A549 (cell line): ENCODE measurements around the gene MMGT1. TPM values are rescaled to one million over a fixed set of nuclear protein-coding genes. Genes with fewer than 3 reads are reported as not detected.
A peak's percentile ranks its signal among the peaks of the same experiment; 100 is the strongest.

Source experiments
- ATAC-seq, 2 experiments: fragments of 200-7000 bp in 1 of 2; fragments of >200 bp in 1 of 2; cut with Nextera tagmentation in 1 of 2; cut with Tn5 transposase in 1 of 2; 3 replicates each; pipeline versions ENCODE4 v1.8.0 to v1.9.1; 2018 to 2020; ENCODE audit warnings: mild to moderate bottlenecking in 1 of 2, moderate library complexity in 1 of 2
- CTCF ChIA-PET: fragments of 300-600 bp; sonication (Branson Sonifier 250); formaldehyde crosslinking; extraction: SDS; loops from one replicate; lab custom pipeline; 2021; ENCODE audit warnings: antibody characterized with exemption, inconsistent platforms; lab: Yijun Ruan, JAX
- POLR2A ChIA-PET: fragments of 350-600 bp; formaldehyde crosslinking; extraction: SDS; loops from one replicate; lab custom pipeline; 2021; ENCODE audit warnings: antibody characterized with exemption, inconsistent platforms; lab: Yijun Ruan, JAX
- DNase-seq, 2 experiments: peaks; one replicate each; pipeline versions ENCODE4 v3.0.0 to v3.0.0-alpha.2; 2011 to 2016; ENCODE audit warnings: low read depth in 1 of 2, low spot score in 1 of 2
- FAIRE-seq: peaks from 2 replicates; lab custom pipeline; 2011; peaks lifted over from hg19 to GRCh38; lab: Jason Lieb, UNC
- H3K27ac ChIP-seq, 2 experiments: fragments of >200 bp; sonication (Bioruptor Twin); formaldehyde crosslinking; 3 replicates each; pipeline ENCODE4 v1.5.1; 2016 to 2017
- H3K4me1 ChIP-seq: fragments of >200 bp; sonication (Bioruptor Twin); formaldehyde crosslinking; 3 replicates; pipeline ENCODE4 v1.6.1; 2016
- H3K4me2 ChIP-seq: fragments of >200 bp; sonication (Bioruptor Twin); formaldehyde crosslinking; 3 replicates; pipeline ENCODE4 v1.6.1; 2016
- H3K4me3 ChIP-seq: fragments of >200 bp; sonication (Bioruptor Twin); formaldehyde crosslinking; 3 replicates; pipeline ENCODE4 v1.5.1; 2016
- H3K9me3 ChIP-seq: fragments of >200 bp; sonication (Bioruptor Twin); formaldehyde crosslinking; 3 replicates; pipeline ENCODE4 v1.6.1; 2016
- BCL3 ChIP-seq: fragments of >200 bp; sonication (Bioruptor Twin); formaldehyde crosslinking; IDR thresholded peaks from 3 replicates; pipeline ENCODE4 v1.6.1; 2016
- CBX2 ChIP-seq: fragments of 200-600 bp; sonication (generic); IDR thresholded peaks from 2 replicates; pipeline ENCODE4 v1.6.1; 2016; ENCODE audit warnings: low read depth, mild to moderate bottlenecking, borderline replicate concordance
- CBX8 ChIP-seq: fragments of 200-600 bp; sonication (generic); IDR thresholded peaks from 2 replicates; pipeline ENCODE4 v1.6.1; 2016
- CEBPB ChIP-seq, 2 experiments: fragments of >200 bp in 1 of 2; sonication (Bioruptor Twin) in 1 of 2; formaldehyde crosslinking in 1 of 2; IDR thresholded peaks; 2 replicates each; pipeline ENCODE4 v1.6.1; 2012 to 2016
- EHMT2 ChIP-seq: fragments of 200-600 bp; sonication (generic); IDR thresholded peaks from 2 replicates; pipeline ENCODE4 v1.6.1; 2016; ENCODE audit warnings: antibody characterized with exemption, low read depth, mild to moderate bottlenecking, moderate library complexity
- ESRRA ChIP-seq: fragments of 150-350 bp; IDR thresholded peaks from 2 replicates; pipeline ENCODE4 v1.6.1; 2014; ENCODE audit warnings: mild to moderate bottlenecking, low read length, borderline replicate concordance
- FOSB ChIP-seq: fragments of 250-450 bp; sonication (Bioruptor Pico); IDR thresholded peaks from 2 replicates; pipeline ENCODE4 v1.5.0; 2020; ENCODE audit warnings: mild to moderate bottlenecking, moderate library complexity
- FOSL2 ChIP-seq, 2 experiments: fragments of 450-650 bp in 1 of 2; fragments of >200 bp in 1 of 2; sonication (Bioruptor Twin) in 1 of 2; formaldehyde crosslinking; IDR thresholded peaks; 2 replicates each; pipeline versions ENCODE4 v1.5.0 to v1.6.1; 2016 to 2020; ENCODE audit warnings: mild to moderate bottlenecking in 1 of 2, moderate library complexity in 1 of 2
- FOXS1 ChIP-seq: fragments of 250-450 bp; sonication (Bioruptor Pico); IDR thresholded peaks from 2 replicates; pipeline ENCODE4 v1.5.0; 2020; ENCODE audit warnings: mild to moderate bottlenecking, moderate library complexity
- HDAC2 ChIP-seq: fragments of 200-600 bp; sonication (generic); IDR thresholded peaks from 2 replicates; pipeline ENCODE4 v1.6.1; 2016
- HES2 ChIP-seq: fragments of >200 bp; sonication (Bioruptor Twin); formaldehyde crosslinking; IDR thresholded peaks from 2 replicates; pipeline ENCODE4 v1.6.1; 2016
- HEYL ChIP-seq: fragments of 250-450 bp; sonication (Bioruptor Pico); IDR thresholded peaks from 2 replicates; pipeline ENCODE4 v1.8.0; 2021; ENCODE audit warnings: mild to moderate bottlenecking, moderate library complexity
- HOXA7 ChIP-seq: fragments of 250-450 bp; sonication (Bioruptor Pico); IDR thresholded peaks from 2 replicates; pipeline ENCODE4 v1.5.0; 2020; ENCODE audit warnings: mild to moderate bottlenecking, moderate library complexity
- HOXB5 ChIP-seq: fragments of 250-450 bp; sonication (Bioruptor Pico); IDR thresholded peaks from 2 replicates; pipeline ENCODE4 v1.5.0; 2020; ENCODE audit warnings: mild to moderate bottlenecking, moderate library complexity
- JUN ChIP-seq, 2 experiments: fragments of >200 bp; sonication (Bioruptor Twin); formaldehyde crosslinking; IDR thresholded peaks; 2 replicates in 1 of 2; 3 replicates in 1 of 2; pipeline ENCODE4 v1.6.1; 2016 to 2017
- KDM1A ChIP-seq: fragments of 200-600 bp; sonication (generic); IDR thresholded peaks from 2 replicates; pipeline ENCODE4 v1.6.1; 2016; ENCODE audit warnings: low read depth, mild to moderate bottlenecking
- KDM5A ChIP-seq: fragments of 200-600 bp; sonication (generic); IDR thresholded peaks from 2 replicates; pipeline ENCODE4 v1.6.1; 2016; ENCODE audit warnings: antibody characterized with exemption, mild to moderate bottlenecking
- MAFK ChIP-seq: fragments of 450-650 bp; IDR thresholded peaks from 2 replicates; pipeline ENCODE4 v1.6.1; 2014; ENCODE audit not compliant: partially characterized antibody
- MYC ChIP-seq: IDR thresholded peaks from 2 replicates; pipeline ENCODE4 v1.6.1; 2012; ENCODE audit warnings: mild to moderate bottlenecking, inconsistent platforms, low read length, improper control_type of control experiment, borderline replicate concordance
- NFE2L2 ChIP-seq: fragments of 150-350 bp; conservative IDR thresholded peaks from 2 replicates; pipeline ENCODE4 v1.6.1; 2014; ENCODE audit warnings: low read length
- NR3C1 ChIP-seq: fragments of >200 bp; sonication (Bioruptor Twin); formaldehyde crosslinking; IDR thresholded peaks from 3 replicates; pipeline ENCODE4 v1.6.1; 2017
- PHF8 ChIP-seq: fragments of 200-600 bp; sonication (generic); IDR thresholded peaks from 2 replicates; pipeline ENCODE4 v1.6.1; 2016; ENCODE audit warnings: low read depth, mild to moderate bottlenecking, antibody characterized with exemption, moderate library complexity, borderline replicate concordance
- POLR2A ChIP-seq: IDR thresholded peaks from 2 replicates; pipeline ENCODE4 v1.6.1; 2012; ENCODE audit warnings: mild to moderate bottlenecking, low read length
- RAD21 ChIP-seq, 2 experiments: fragments of >200 bp in 1 of 2; sonication (Bioruptor Twin) in 1 of 2; formaldehyde crosslinking in 1 of 2; IDR thresholded peaks in 1 of 2; conservative IDR thresholded peaks in 1 of 2; 2 replicates in 1 of 2; 3 replicates in 1 of 2; pipeline ENCODE4 v1.6.1; 2012 to 2018; ENCODE audit warnings: inconsistent platforms in 1 of 2
- RCOR1 ChIP-seq: fragments of 150-350 bp; IDR thresholded peaks from 2 replicates; pipeline ENCODE4 v1.6.1; 2014; ENCODE audit warnings: antibody characterized with exemption, low read length, low read depth
- RFX5 ChIP-seq: fragments of 450-650 bp; IDR thresholded peaks from 2 replicates; pipeline ENCODE4 v1.7.1; 2014; ENCODE audit warnings: antibody characterized with exemption, mild to moderate bottlenecking, moderate library complexity
- RNF2 ChIP-seq: fragments of 200-600 bp; sonication (generic); IDR thresholded peaks from 2 replicates; pipeline ENCODE4 v1.6.1; 2016; ENCODE audit warnings: low read depth, mild to moderate bottlenecking, antibody characterized with exemption, moderate library complexity, borderline replicate concordance
- SREBF2 ChIP-seq: fragments of 450-650 bp; IDR thresholded peaks from 2 replicates; pipeline ENCODE4 v1.6.1; 2014; ENCODE audit warnings: mild to moderate bottlenecking, moderate library complexity
- TFCP2L1 ChIP-seq: fragments of 250-450 bp; sonication (Bioruptor Pico); IDR thresholded peaks from 2 replicates; pipeline ENCODE4 v1.5.0; 2021; ENCODE audit warnings: mild to moderate bottlenecking
- TP53 ChIP-seq: fragments of 250-450 bp; sonication (Bioruptor Pico); IDR thresholded peaks from 2 replicates; pipeline ENCODE4 v1.5.0; 2021; ENCODE audit warnings: mild to moderate bottlenecking, moderate library complexity
- ZC3H11A ChIP-seq: fragments of 450-650 bp; IDR thresholded peaks from 2 replicates; pipeline ENCODE4 v1.6.1; 2014; ENCODE audit warnings: antibody characterized with exemption, mild to moderate bottlenecking
- WGBS: methylation state at CpG from one replicate; pipeline ENCODE4 v1.1.6; 2017; ENCODE audit errors: missing lambda C conversion rate; 5-methylcytosine and 5-hydroxymethylcytosine counted together
- polyA minus RNA-seq: library from RNA; depleted of rRNA, polyadenylated mRNA; stranded (reverse); fragments of >200 nt; gene quantifications from 2 replicates; pipeline ENCODE4 v1.2.3, GENCODE V29; 2011; rRNA and poly(A)+ RNA removed
- polyA plus RNA-seq, 4 experiments: library from polyadenylated mRNA; depleted of rRNA in 3 of 4; stranded (reverse); fragments of >200 nt; fragmentation: RNase III in 1 of 4; extraction: RNeasy Plus Mini Kit Qiagen cat#74134 plus additional on column Dnase treatment in 1 of 4; gene quantifications; 2 replicates in 3 of 4; 3 replicates in 1 of 4; pipeline ENCODE4 v1.2.3, GENCODE V29; 2011 to 2017
- TF ChIP-seq, protein P1 (sequence below): fragments of 200-600 bp; sonication (generic); IDR thresholded peaks from 2 replicates; pipeline ENCODE4 v1.6.1; 2016; ENCODE audit warnings: antibody characterized with exemption, mild to moderate bottlenecking, moderate library complexity
- TF ChIP-seq, protein P2 (sequence below): fragments of 450-650 bp; IDR thresholded peaks from 2 replicates; pipeline ENCODE4 v1.6.1; 2014; ENCODE audit warnings: antibody characterized with exemption
- TF ChIP-seq, protein P3 (sequence below): fragments of 250-450 bp; sonication (Bioruptor Pico); IDR thresholded peaks from 2 replicates; pipeline ENCODE4 v1.5.0; 2020; ENCODE audit warnings: low read depth, mild to moderate bottlenecking, moderate library complexity

Gene MMGT1
- polyA plus RNA-seq (2011; rRNA removed) (26.1 and 35.6 TPM in 2 replicates), polyA plus RNA-seq (2017; fragmentation: RNase III; extraction: RNeasy Plus Mini Kit Qiagen cat#74134 plus additional on column Dnase treatment) (15.0 to 16.2 TPM (median 15.1 TPM) in 3 replicates), polyA minus RNA-seq (11.4 and 14.0 TPM in 2 replicates)
- 6.2 and 6.5 TPM in 2 replicates for polyA plus RNA-seq (2012; cell fraction: cytosol; rRNA removed)
- polyA plus RNA-seq (2012; cell fraction: nucleus; rRNA removed) = 2.1 and 3.2 TPM in 2 replicates

- 2% methylated on average over 33 of the region's 65 CpGs for WGBS
- H3K4me3 ChIP-seq = peak within 1 kb of the TSS; percentile 75
- ChIA-PET CTCF (interaction anchor here (0.7 kb wide), 1 partner anchor 761 kb away, joined by 3 read pairs; no protein-coding TSS in a partner anchor), POLR2A (interaction anchor here (0.7 to 1.2 kb wide), 4 partner anchors 11 to 922 kb away, joined by 3 to 4 read pairs (median 3); partner anchors contain the start of genes RTL8A and SLC9A6)
- DNase-seq (peak; percentile 71 to 84), FAIRE-seq (no peak), ATAC-seq (peak; percentile 84 to 85)
- H3K27ac ChIP-seq = peak within 1 kb of the TSS; percentile 92
- H3K4me1 ChIP-seq = peaks cover 20% of the 10 kb centered on the region; the same call in 2 of the 3 replicates
- no peaks in the 10 kb centered on the region for H3K9me3 ChIP-seq
- peak within 1 kb of the TSS; percentile 85 for H3K4me2 ChIP-seq
- TF ChIP-seq TP53 (CRISPR knock-in tag) = no peak
- no peak for TF ChIP-seq NFE2L2
- TF ChIP-seq, protein P1, sequence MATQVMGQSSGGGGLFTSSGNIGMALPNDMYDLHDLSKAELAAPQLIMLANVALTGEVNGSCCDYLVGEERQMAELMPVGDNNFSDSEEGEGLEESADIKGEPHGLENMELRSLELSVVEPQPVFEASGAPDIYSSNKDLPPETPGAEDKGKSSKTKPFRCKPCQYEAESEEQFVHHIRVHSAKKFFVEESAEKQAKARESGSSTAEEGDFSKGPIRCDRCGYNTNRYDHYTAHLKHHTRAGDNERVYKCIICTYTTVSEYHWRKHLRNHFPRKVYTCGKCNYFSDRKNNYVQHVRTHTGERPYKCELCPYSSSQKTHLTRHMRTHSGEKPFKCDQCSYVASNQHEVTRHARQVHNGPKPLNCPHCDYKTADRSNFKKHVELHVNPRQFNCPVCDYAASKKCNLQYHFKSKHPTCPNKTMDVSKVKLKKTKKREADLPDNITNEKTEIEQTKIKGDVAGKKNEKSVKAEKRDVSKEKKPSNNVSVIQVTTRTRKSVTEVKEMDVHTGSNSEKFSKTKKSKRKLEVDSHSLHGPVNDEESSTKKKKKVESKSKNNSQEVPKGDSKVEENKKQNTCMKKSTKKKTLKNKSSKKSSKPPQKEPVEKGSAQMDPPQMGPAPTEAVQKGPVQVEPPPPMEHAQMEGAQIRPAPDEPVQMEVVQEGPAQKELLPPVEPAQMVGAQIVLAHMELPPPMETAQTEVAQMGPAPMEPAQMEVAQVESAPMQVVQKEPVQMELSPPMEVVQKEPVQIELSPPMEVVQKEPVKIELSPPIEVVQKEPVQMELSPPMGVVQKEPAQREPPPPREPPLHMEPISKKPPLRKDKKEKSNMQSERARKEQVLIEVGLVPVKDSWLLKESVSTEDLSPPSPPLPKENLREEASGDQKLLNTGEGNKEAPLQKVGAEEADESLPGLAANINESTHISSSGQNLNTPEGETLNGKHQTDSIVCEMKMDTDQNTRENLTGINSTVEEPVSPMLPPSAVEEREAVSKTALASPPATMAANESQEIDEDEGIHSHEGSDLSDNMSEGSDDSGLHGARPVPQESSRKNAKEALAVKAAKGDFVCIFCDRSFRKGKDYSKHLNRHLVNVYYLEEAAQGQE = no peak
- no peak for TF ChIP-seq CEBPB (IDR thresholded peaks at IDR 0.05)
- TF ChIP-seq, protein P2, sequence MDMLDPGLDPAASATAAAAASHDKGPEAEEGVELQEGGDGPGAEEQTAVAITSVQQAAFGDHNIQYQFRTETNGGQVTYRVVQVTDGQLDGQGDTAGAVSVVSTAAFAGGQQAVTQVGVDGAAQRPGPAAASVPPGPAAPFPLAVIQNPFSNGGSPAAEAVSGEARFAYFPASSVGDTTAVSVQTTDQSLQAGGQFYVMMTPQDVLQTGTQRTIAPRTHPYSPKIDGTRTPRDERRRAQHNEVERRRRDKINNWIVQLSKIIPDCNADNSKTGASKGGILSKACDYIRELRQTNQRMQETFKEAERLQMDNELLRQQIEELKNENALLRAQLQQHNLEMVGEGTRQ = no peak
- TF ChIP-seq, protein P3, sequence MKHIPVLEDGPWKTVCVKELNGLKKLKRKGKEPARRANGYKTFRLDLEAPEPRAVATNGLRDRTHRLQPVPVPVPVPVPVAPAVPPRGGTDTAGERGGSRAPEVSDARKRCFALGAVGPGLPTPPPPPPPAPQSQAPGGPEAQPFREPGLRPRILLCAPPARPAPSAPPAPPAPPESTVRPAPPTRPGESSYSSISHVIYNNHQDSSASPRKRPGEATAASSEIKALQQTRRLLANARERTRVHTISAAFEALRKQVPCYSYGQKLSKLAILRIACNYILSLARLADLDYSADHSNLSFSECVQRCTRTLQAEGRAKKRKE (CRISPR knock-in tag) = no peak
- no peak for TF ChIP-seq RAD21 (conservative IDR thresholded peaks at IDR 0.05 in 1 of 2, IDR thresholded peaks at IDR 0.05 in 1 of 2)
- no peak for TF ChIP-seq CBX8
- TF ChIP-seq BCL3 = 0 out of 3 replicates have a peak, but pooled peaks have one; percentile 23
- 0 out of 2 replicates have a peak, but pooled peaks have one; percentile 26 for TF ChIP-seq TFCP2L1 (CRISPR knock-in tag)
- TF ChIP-seq CBX2 = no peak
- TF ChIP-seq EHMT2 = no peak
- no peak for TF ChIP-seq RCOR1
- no peak for TF ChIP-seq MAFK
- TF ChIP-seq SREBF2 = no peak
- no peak for TF ChIP-seq HES2
- TF ChIP-seq NR3C1 = no peak
- TF ChIP-seq KDM1A = no peak
- peak; percentile 67; the same call in 1 of the 2 replicates for TF ChIP-seq KDM5A
- TF ChIP-seq FOSL2 (IDR thresholded peaks at IDR 0.05) = no peak
- TF ChIP-seq FOSL2 (CRISPR knock-in tag; IDR thresholded peaks at IDR 0.05) = peak; percentile 70
- TF ChIP-seq ZC3H11A = no peak
- no peak for TF ChIP-seq FOXS1 (CRISPR knock-in tag)
- no peak for TF ChIP-seq ESRRA
- TF ChIP-seq HOXA7 (CRISPR knock-in tag) = no peak
- TF ChIP-seq JUN (IDR thresholded peaks at IDR 0.05) = 0 out of 5 replicates have a peak, but pooled peaks of 1 of the 2 experiments have one; percentile 52
- no peak for TF ChIP-seq HDAC2
- no peak for TF ChIP-seq RNF2
- peak; percentile 43 for TF ChIP-seq POLR2A
- no peak for TF ChIP-seq MYC
- no peak for TF ChIP-seq HEYL
- TF ChIP-seq RFX5 = no peak
- peak; percentile 80 for TF ChIP-seq PHF8
- TF ChIP-seq FOSB (CRISPR knock-in tag) = no peak
- TF ChIP-seq HOXB5 = no peak
These were observed at the start of gene MMGT1 for GRCh38 chrX:135973548-135974278. Gene MMGT1 (minus strand): TSS chrX:135973988. CDS start chrX:135973675, 313 bp downstream.
